IMR-90 (cell line): ENCODE results near the gene STIL. TPM values are rescaled to one million over a fixed set of nuclear protein-coding genes. Genes with fewer than 3 reads are reported as not detected.

ENCODE experiments used
- ATAC-seq: fragments of 200-7000 bp; cut with Tn5 transposase; 2 replicates; pipeline ENCODE4 v1.9.1; 2020; ENCODE audit warnings: low read depth, mild to moderate bottlenecking, moderate library complexity
- BruUV-seq: library from RNA; stranded (reverse); fragments of 400-500 nt; replicated peaks from 2 replicates; lab custom pipeline; 2021; lab: Mats Ljungman, UMichigan
- CTCF ChIA-PET: fragments of 300-600 bp; formaldehyde crosslinking; extraction: SDS; loops from one replicate; lab custom pipeline; 2021; ENCODE audit warnings: antibody characterized with exemption; lab: Yijun Ruan, JAX
- POLR2A ChIA-PET: fragments of 300-600 bp; sonication (Branson Sonifier 250); formaldehyde crosslinking; loops from one replicate; lab custom pipeline; 2022; ENCODE audit warnings: antibody characterized with exemption; ENCODE audit not compliant: unreplicated experiment; lab: Charles Lee
- DNase-seq: peaks from one replicate; pipeline ENCODE4 v3.0.0; 2013
- H2AFZ ChIP-seq: replicated peaks from 2 replicates; pipeline ENCODE3; 2013; ENCODE audit warnings: low read length, mild to moderate bottlenecking; ENCODE audit not compliant: poor library complexity
- H2AK5ac ChIP-seq: 2 replicates; pipeline ENCODE4 v1.6.1; 2013; ENCODE audit warnings: low read depth, low read length, inconsistent platforms
- H2AK9ac ChIP-seq: replicated peaks from 2 replicates; pipeline ENCODE3; 2013; ENCODE audit warnings: mild to moderate bottlenecking, low read depth, low read length, moderate library complexity; ENCODE audit not compliant: poor library complexity
- H2BK120ac ChIP-seq: 2 replicates; pipeline ENCODE4 v1.6.1; 2013; ENCODE audit warnings: low read depth, low read length, inconsistent platforms
- H2BK15ac ChIP-seq: 3 replicates; pipeline ENCODE4 v1.6.1; 2013; ENCODE audit warnings: low read depth, low read length, inconsistent platforms
- H2BK20ac ChIP-seq: 2 replicates; pipeline ENCODE4 v1.6.1; 2013; ENCODE audit warnings: low read depth, mild to moderate bottlenecking, inconsistent platforms, low read length, moderate library complexity
- H2BK5ac ChIP-seq: 2 replicates; pipeline ENCODE4 v1.6.1; 2013; ENCODE audit warnings: mild to moderate bottlenecking, low read depth, low read length, inconsistent platforms; ENCODE audit not compliant: poor library complexity, severe bottlenecking
- H3K14ac ChIP-seq: replicated peaks from 2 replicates; pipeline ENCODE4 v1.6.1; 2013; ENCODE audit warnings: low read depth, low read length, inconsistent platforms
- H3K18ac ChIP-seq: 2 replicates; pipeline ENCODE4 v1.6.1; 2013; ENCODE audit warnings: low read depth, low read length, control low read depth
- H3K23ac ChIP-seq: 2 replicates; pipeline ENCODE4 v1.6.1; 2013; ENCODE audit warnings: low read depth, low read length, inconsistent platforms
- H3K27ac ChIP-seq: 2 replicates; pipeline ENCODE4 v1.5.1; 2013; ENCODE audit warnings: mild to moderate bottlenecking, control low read depth, low read length; ENCODE audit not compliant: insufficient read depth
- H3K27me3 ChIP-seq: 2 replicates; pipeline ENCODE4 v1.6.1; 2013; ENCODE audit warnings: low read length; ENCODE audit not compliant: control insufficient read depth, insufficient read depth
- H3K36me3 ChIP-seq: 2 replicates; pipeline ENCODE4 v1.6.1; 2013; ENCODE audit warnings: low read length, mixed read lengths; ENCODE audit not compliant: control insufficient read depth, insufficient read depth
- H3K4ac ChIP-seq: 2 replicates; pipeline ENCODE4 v1.6.1; 2013; ENCODE audit warnings: low read depth, low read length, inconsistent platforms
- H3K4me1 ChIP-seq: 2 replicates; pipeline ENCODE4 v1.6.1; 2013; ENCODE audit warnings: low read length, mixed read lengths; ENCODE audit not compliant: control insufficient read depth, insufficient read depth
- H3K4me2 ChIP-seq: 2 replicates; pipeline ENCODE4 v1.6.1; 2013; ENCODE audit warnings: low read depth, mild to moderate bottlenecking, control low read depth, low read length, moderate library complexity
- H3K4me3 ChIP-seq: 2 replicates; pipeline ENCODE4 v1.5.1; 2013; ENCODE audit warnings: low read depth, mild to moderate bottlenecking, control low read depth, low read length, moderate library complexity; ENCODE audit not compliant: insufficient read depth
- H3K56ac ChIP-seq: 2 replicates; pipeline ENCODE4 v1.6.1; 2013; ENCODE audit warnings: low read length, inconsistent platforms; ENCODE audit not compliant: insufficient read depth; ENCODE audit errors: extremely low read depth
- H3K79me1 ChIP-seq, 2 experiments: 2 replicates each; pipeline ENCODE4 v1.6.1; 2013; ENCODE audit warnings: low read length in 2 of 2, inconsistent platforms in 1 of 2, low read depth in 1 of 2
- H3K9ac ChIP-seq: 2 replicates; pipeline ENCODE4 v1.6.1; 2013; ENCODE audit warnings: low read depth, low read length, control low read depth
- H3K9me1 ChIP-seq: 2 replicates; pipeline ENCODE4 v1.6.1; 2013; ENCODE audit warnings: low read length, inconsistent platforms; ENCODE audit not compliant: insufficient read depth
- H3K9me3 ChIP-seq: 2 replicates; pipeline ENCODE4 v1.6.1; 2013; ENCODE audit warnings: low read length; ENCODE audit not compliant: control insufficient read depth, insufficient read depth
- H4K20me1 ChIP-seq: 2 replicates; pipeline ENCODE4 v1.6.1; 2013; ENCODE audit warnings: low read length, inconsistent platforms; ENCODE audit not compliant: insufficient read depth
- H4K5ac ChIP-seq: 2 replicates; pipeline ENCODE4 v1.6.1; 2013; ENCODE audit warnings: mild to moderate bottlenecking, low read depth, low read length, control low read depth
- H4K8ac ChIP-seq, 2 experiments: 2 replicates each; pipeline ENCODE4 v1.6.1; 2013; ENCODE audit warnings: low read depth in 2 of 2, low read length in 2 of 2, control low read depth in 1 of 2, inconsistent platforms in 1 of 2
- H4K91ac ChIP-seq: 2 replicates; pipeline ENCODE4 v1.6.1; 2013; ENCODE audit warnings: low read depth, low read length, inconsistent platforms; ENCODE audit not compliant: insufficient read depth
- BHLHE40 ChIP-seq: fragments of 150-350 bp; IDR thresholded peaks from 2 replicates; pipeline ENCODE4 v1.6.1; 2016; ENCODE audit warnings: mild to moderate bottlenecking, low read depth, low read length
- CEBPB ChIP-seq: IDR thresholded peaks from 2 replicates; pipeline ENCODE4 v1.6.1; 2012; ENCODE audit warnings: low read depth, low read length, improper control_type of control experiment
- CTCF ChIP-seq: conservative IDR thresholded peaks from 2 replicates; pipeline ENCODE4 v1.5.1; 2012; ENCODE audit warnings: mild to moderate bottlenecking, low read depth, low read length, improper control_type of control experiment
- POLR2A ChIP-seq: IDR thresholded peaks from 2 replicates; pipeline ENCODE4 v1.6.1; 2012; ENCODE audit warnings: mild to moderate bottlenecking, low read depth, low read length
- RCOR1 ChIP-seq: IDR thresholded peaks from 2 replicates; pipeline ENCODE4 v1.6.1; 2012; ENCODE audit warnings: mild to moderate bottlenecking, low read length, improper control_type of control experiment; ENCODE audit not compliant: insufficient replicate concordance
- RFX5 ChIP-seq: IDR thresholded peaks from 2 replicates; pipeline ENCODE4 v1.8.0; 2012; ENCODE audit warnings: low read depth, mild to moderate bottlenecking, low read length, moderate library complexity
- WGBS, 2 experiments: methylation state at CpG; one replicate each; pipeline versions ENCODE4 v1.1.5 to v1.1.7; 2013; ENCODE audit warnings: missing lambda C conversion rate in 2 of 2; ENCODE audit not compliant: insufficient read length in 1 of 2; ENCODE audit errors: extremely low coverage in 2 of 2; 5-methylcytosine and 5-hydroxymethylcytosine counted together
- dilution Hi-C: fragments of 300-500 bp; cut with HindIII; formaldehyde crosslinking; loops from one replicate; pipeline ENCODE4 v1.14.3; 2018; ENCODE audit warnings: low sequenced_read_pairs; ENCODE audit not compliant: unreplicated experiment
- in situ Hi-C: fragments of 300-500 bp; cut with MboI; formaldehyde crosslinking; loops from 3 replicates; pipeline ENCODE4 v1.14.3; 2019; ENCODE audit warnings: low sequenced_read_pairs, inconsistent platforms, mixed read lengths
- intact Hi-C: fragments of 100-400 bp; cut with micrococcal nuclease; formaldehyde crosslinking; loops from 2 replicates; pipeline ENCODE4 v1.10.0; 2022
- polyA plus RNA-seq, 3 experiments: library from polyadenylated mRNA; depleted of rRNA; stranded (reverse); fragments of >200 nt; gene quantifications; 2 replicates each; pipeline ENCODE4 v1.2.3, GENCODE V29; 2012; ENCODE audit warnings: low replicate concordance in 1 of 3
- total RNA-seq: library from RNA; depleted of rRNA; stranded (reverse); fragments of >200 nt; gene quantifications from 2 replicates; pipeline ENCODE4 v1.2.3, GENCODE V29; 2012

STIL gene
- total and polyA plus RNA-seq, 2 of the 4 experiments (the other 2 are of a cell fraction), result 6.8 to 17.2 TPM

- no peak for TF ChIP-seq RCOR1
These were observed 87.7 kb downstream of the STIL start (continued) for GRCh38 chr1:47226121-47226838.

- Histone ChIP-seq H2AK9ac (no peak overlapping the region), H3K4me1 (peaks cover 3% of the 10 kb centered on the region), H2BK15ac (no peak overlapping the region), H3K27ac (no peak overlapping the region), H3K27me3 (peaks cover 94% of the 10 kb centered on the region), H3K9me1 (no peaks in the 10 kb centered on the region; the same call in 1 of the 2 replicates), H2BK5ac (no peak overlapping the region), H4K5ac (no peak overlapping the region), H2BK20ac (no peak overlapping the region), H3K79me1 (no peaks in the 10 kb centered on the region), H3K23ac (no peak overlapping the region), H4K91ac (no peak overlapping the region), H3K4me2 (no peak overlapping the region; the same call in 1 of the 2 replicates), H3K9ac (no peak overlapping the region), H3K4ac (no peak overlapping the region), H4K8ac (no peak overlapping the region), H2BK120ac (no peak overlapping the region), H2AK5ac (no peak overlapping the region), H3K36me3 (no peaks in the 10 kb centered on the region), H4K20me1 (0 out of 2 replicates have a peak, but pooled peaks cover 4% of the 10 kb centered on the region), H3K9me3 (peaks cover 16% of the 10 kb centered on the region), H3K14ac (no peak overlapping the region), H2AFZ (peak overlapping the region; percentile 15), H3K4me3 (no peak overlapping the region; the same call in 1 of the 2 replicates), H3K56ac (no peak overlapping the region), H3K18ac (no peak overlapping the region)
- no TSS peak for BruUV-seq
- CTCF ChIA-PET, result no interaction called here
- DNase-seq, result no peak
- intact Hi-C loops, result no loop called here
- WGBS, 2 experiments, result 2% methylated on average over 37 of the region's 79 CpGs; no CpG with 5 or more reads in 1 of the 2 experiments
- dilution Hi-C loops, result no loop called here
- POLR2A ChIA-PET, result no interaction called here
- peak; percentile 38; the same call in 1 of the 2 replicates for ATAC-seq
- TF ChIP-seq CTCF (no peak), RFX5 (no peak), POLR2A (no peak), BHLHE40 (no peak), CEBPB (no peak)
- in situ Hi-C loops, result no loop called here
These were observed 88.4 kb downstream of the STIL start for GRCh38 chr1:47225430-47226100.
